ENCODE measurements around the gene CTPS1.

Gene CTPS1

GRCh38 chr1:41025979-41026819 lies 46.7 kb downstream of the CTPS1 start:
- no peak for DNase-seq

- DNase-seq = no peak
Observed at GRCh38 chr1:41028034-41028642, 48.6 kb downstream of the CTPS1 start.

DNA sequence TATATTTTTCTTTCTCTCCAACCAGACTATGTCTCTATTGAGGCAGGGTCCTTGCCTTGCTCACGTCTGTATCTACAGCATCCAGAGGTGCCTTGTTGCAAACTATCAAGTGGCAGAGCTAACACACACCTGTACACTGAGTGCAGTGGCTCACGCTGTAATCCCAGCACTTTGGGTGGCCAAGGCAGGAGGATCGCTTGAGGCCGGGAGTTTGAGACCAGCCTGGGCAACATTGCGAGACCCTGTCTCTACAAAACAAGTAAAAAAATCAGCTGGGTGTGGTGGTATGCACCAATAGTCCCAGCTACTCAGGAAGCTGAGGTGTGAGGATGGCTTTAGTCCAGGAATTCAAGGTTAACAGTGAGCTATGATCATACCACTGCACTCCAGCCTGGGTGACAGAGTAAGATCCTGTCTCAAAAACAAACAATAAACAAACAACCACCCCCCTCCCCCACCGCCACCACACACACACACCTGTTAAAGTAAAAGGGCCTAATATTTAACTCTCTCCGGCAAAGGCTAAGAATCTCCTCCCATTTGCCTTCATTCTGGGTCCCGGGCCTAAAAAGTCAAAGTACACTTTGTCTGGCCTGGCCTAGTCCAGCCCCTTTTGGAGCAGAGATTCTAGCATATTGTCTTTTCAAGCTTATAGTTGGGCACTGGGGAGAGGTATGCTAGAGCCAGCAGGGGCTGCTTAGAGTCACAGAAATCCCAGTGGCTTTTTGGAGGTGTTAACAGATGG lies 51.5 kb downstream of the CTPS1 start:
- DNase-seq = no peak

GRCh38 chr1:41032147-41032546 lies 52.7 kb downstream of the CTPS1 start:
- no peak for DNase-seq

DNA sequence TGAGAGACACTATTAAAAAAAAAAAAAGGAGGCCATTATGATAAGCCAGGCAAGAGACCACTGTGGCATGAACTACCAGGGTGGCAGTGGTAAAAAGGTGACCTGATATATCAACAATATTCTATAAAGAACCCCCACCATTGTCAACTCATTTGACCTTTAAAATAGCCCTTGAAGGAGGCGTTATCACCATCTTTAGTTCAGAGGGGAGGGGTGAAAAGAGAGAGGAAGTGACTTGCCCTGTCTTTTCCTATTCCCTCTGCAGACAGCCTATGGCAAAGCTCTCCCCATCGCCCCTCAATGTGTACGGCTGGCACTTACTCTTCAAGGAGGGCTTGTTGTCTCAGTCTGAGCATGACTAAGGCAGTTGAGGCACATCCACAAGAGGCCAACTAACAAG lies 53.8 kb downstream of the CTPS1 start:
- no peak for DNase-seq

DNA sequence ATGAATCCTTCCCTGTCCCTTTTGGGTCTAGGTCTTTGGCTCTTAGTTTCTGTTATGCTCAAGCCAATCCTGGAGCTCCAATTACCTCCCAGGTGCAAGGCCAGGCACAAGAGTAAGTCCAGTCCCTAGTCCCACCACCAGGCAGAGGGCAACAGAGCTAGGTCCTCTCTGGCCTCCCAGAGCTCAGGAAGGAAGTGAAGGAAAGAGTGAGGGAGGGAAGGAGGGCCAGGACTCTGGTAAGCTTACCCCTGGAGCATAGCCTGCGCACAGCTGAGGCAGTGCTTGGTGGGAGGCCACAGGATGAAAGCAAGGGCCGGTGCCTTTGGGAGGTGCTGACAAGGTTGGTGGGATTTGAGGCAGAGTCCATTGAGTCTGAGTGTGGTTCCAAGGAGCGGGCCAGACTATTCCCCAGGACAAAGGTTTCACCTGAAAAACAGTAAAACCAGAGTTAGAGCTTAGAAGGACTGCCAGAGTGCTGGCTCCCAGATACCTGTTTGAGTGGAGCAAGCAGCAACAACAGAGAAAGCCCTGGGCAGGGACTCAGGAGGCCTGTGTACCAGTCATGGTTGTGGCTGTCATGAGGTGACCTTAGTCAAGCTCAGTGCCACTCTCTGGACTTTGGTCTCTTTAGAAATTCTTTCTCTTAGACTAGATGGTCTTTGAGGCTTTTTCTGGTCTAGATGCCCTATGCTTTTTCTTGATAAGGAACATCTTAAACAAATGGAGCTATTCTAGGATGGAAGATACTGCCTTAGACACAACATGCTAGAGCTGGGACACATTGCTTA lies 57.8 kb downstream of the CTPS1 start:
- no peak for DNase-seq

DNA sequence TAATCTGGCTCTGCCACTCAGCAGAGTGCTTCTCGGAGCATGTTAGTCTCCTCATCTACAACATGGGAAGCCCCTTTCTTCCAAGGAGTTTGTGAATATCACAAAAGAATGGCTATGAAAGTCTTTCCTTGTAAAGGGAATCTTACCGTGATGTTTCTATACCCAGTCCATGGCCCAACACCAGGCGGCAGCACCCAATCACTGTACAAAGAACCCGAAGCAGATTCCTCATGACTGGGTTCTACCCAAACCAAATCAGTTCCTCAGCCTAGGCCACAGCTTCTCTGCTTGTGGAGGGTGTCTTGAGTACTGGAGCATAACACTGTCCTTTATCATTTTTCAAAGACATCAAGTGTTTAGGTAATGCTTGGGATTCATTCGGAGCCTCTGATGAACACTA lies 58.6 kb downstream of the CTPS1 start:
- no peak for DNase-seq

GRCh38 chr1:41041614-41042270 lies 62.2 kb downstream of the CTPS1 start:
- DNase-seq = no peak

DNA sequence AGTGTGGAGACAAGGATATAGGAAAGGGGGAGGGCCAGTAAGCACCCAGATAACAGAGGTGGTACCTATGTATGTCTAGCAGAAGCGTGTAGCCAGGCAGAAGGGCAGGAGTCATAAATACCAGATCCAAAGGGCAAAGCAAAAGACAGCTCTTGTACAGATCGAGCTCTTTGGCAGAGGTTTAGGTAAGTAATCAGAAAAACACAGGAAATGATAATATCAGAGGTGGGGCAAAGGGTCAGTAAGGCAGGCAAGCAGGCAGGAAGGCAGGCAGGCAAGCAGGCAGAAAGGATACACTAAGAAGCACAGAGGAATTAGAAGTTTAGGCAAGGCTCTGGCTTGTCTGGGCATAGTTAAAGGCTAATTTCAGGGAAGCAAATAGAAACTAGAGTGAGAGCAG lies 64.7 kb downstream of the CTPS1 start:
- no peak for DNase-seq

GRCh38 chr1:41045740-41046139 lies 66.2 kb downstream of the CTPS1 start:
- no peak for DNase-seq

GRCh38 chr1:41046347-41046775 lies 66.9 kb downstream of the CTPS1 start:
- DNase-seq = no peak

- no peak for DNase-seq
Observed at GRCh38 chr1:41048540-41048939, 69.0 kb downstream of the CTPS1 start.

GRCh38 chr1:41051022-41051421 lies 71.5 kb downstream of the CTPS1 start:
- DNase-seq = no peak

- no peak for DNase-seq
Observed at GRCh38 chr1:41053316-41053715, 73.8 kb downstream of the CTPS1 start.

DNA sequence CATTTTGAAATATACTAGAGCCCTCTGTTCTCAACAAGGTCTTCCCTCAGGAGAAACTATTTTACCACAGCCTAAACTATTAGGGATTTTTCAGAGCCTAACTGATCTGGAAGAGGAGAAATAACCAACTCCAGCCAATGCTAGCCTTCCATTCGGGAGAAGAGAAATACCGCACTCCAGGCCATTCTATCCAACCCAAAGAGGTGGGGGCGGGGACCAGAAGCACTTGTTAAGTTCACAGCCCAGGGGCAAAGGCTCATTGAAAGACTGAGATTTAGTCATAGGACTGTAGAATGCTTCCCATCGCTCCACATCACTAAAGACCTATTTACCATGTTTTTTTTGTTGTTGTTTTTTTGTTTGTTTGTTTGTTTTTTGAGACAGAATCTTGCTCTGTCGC lies 77.4 kb downstream of the CTPS1 start:
- DNase-seq = no peak
